Neural cell (in vitro differentiated cells): Measurements from ENCODE around the gene FAM83C. TPM values are rescaled to one million over a fixed set of nuclear protein-coding genes. Genes with fewer than 3 reads are reported as not detected.

Source experiments
- H2AFZ ChIP-seq: fragments of 200-600, 300-800 bp; sonication (generic), shearing (Covaris generic); 2 replicates; pipeline ENCODE4 v1.6.0; 2014; ENCODE audit warnings: low read depth, mild to moderate bottlenecking, antibody characterized with exemption, low read length, moderate library complexity
- H3F3A ChIP-seq: fragments of 200-600 bp; shearing (Covaris generic); 2 replicates; pipeline ENCODE4 v1.6.1; 2016; ENCODE audit warnings: mild to moderate bottlenecking, moderate library complexity, mixed read lengths, antibody characterized with exemption, low read length; ENCODE audit not compliant: insufficient read depth, poor library complexity, severe bottlenecking
- H3K27ac ChIP-seq: fragments of 200-600, 300-800 bp; sonication (generic), shearing (Covaris generic); 2 replicates; pipeline ENCODE4 v1.5.1; 2014; ENCODE audit warnings: mild to moderate bottlenecking, low read length, moderate library complexity
- H3K27me3 ChIP-seq: fragments of 300-800, 200-600 bp; sonication (generic), shearing (Covaris generic); 2 replicates; pipeline ENCODE4 v1.6.0; 2014; ENCODE audit warnings: mild to moderate bottlenecking, low read depth, low read length, moderate library complexity; ENCODE audit not compliant: insufficient read depth
- H3K36me3 ChIP-seq: fragments of 300-800, 200-600 bp; sonication (generic), shearing (Covaris generic); 2 replicates; pipeline ENCODE4 v1.5.1; 2014; ENCODE audit warnings: mild to moderate bottlenecking, antibody characterized with exemption, low read length, moderate library complexity; ENCODE audit not compliant: insufficient read depth
- H3K4me2 ChIP-seq: fragments of 300-800, 200-600 bp; sonication (generic), shearing (Covaris generic); 2 replicates; pipeline ENCODE4 v1.6.0; 2014; ENCODE audit warnings: mild to moderate bottlenecking, low read length
- H3K4me3 ChIP-seq: fragments of 300-800, 200-600 bp; sonication (generic), shearing (Covaris generic); 2 replicates; pipeline ENCODE4 v1.5.1; 2014; ENCODE audit warnings: mild to moderate bottlenecking, low read length, moderate library complexity
- H3K79me2 ChIP-seq: fragments of 200-600 bp; shearing (Covaris generic); replicated peaks from 2 replicates; pipeline ENCODE4 v1.6.0; 2014; ENCODE audit warnings: mild to moderate bottlenecking, low read length, moderate library complexity; ENCODE audit not compliant: insufficient read depth
- H3K9ac ChIP-seq: fragments of 300-800, 200-600 bp; sonication (generic), shearing (Covaris generic); 2 replicates; pipeline ENCODE4 v1.6.1; 2016; ENCODE audit warnings: mild to moderate bottlenecking, low read length, mixed read lengths
- H3K9me2 ChIP-seq: fragments of 200-600 bp; shearing (Covaris generic); 2 replicates; pipeline ENCODE4 v1.6.1; 2016; ENCODE audit warnings: mild to moderate bottlenecking, low read length, mixed read lengths; ENCODE audit not compliant: insufficient read depth
- H3K9me3 ChIP-seq: fragments of 200-600, 300-800 bp; sonication (generic), shearing (Covaris generic); 2 replicates; pipeline ENCODE4 v1.6.1; 2016; ENCODE audit warnings: mild to moderate bottlenecking, mixed run types, low read length, moderate library complexity, mixed read lengths
- H4K20me1 ChIP-seq: fragments of 200-600 bp; shearing (Covaris generic); 2 replicates; pipeline ENCODE4 v1.6.1; 2016; ENCODE audit warnings: mild to moderate bottlenecking, mixed run types; ENCODE audit not compliant: insufficient read depth
- CTCF ChIP-seq: fragments of 450-650 bp; IDR thresholded peaks from 2 replicates; pipeline ENCODE4 v1.5.1; 2014; ENCODE audit warnings: antibody characterized with exemption, mild to moderate bottlenecking, moderate library complexity; ENCODE audit not compliant: poor library complexity, severe bottlenecking
- EP300 ChIP-seq: fragments of 450-650 bp; conservative IDR thresholded peaks from 2 replicates; pipeline ENCODE4 v1.6.1; 2014; ENCODE audit warnings: antibody characterized with exemption, mild to moderate bottlenecking, moderate library complexity; ENCODE audit not compliant: poor library complexity, severe bottlenecking
- EZH2 ChIP-seq: fragments of 200-600, 300-800 bp; shearing (Covaris generic), sonication (generic); IDR thresholded peaks from 2 replicates; pipeline ENCODE4 v1.6.1; 2014; ENCODE audit warnings: antibody characterized with exemption, low read length, borderline replicate concordance, mild to moderate bottlenecking; ENCODE audit not compliant: insufficient read depth, poor library complexity, severe bottlenecking
- MXI1 ChIP-seq: fragments of 450-650 bp; conservative IDR thresholded peaks from 2 replicates; pipeline ENCODE4 v1.6.1; 2014; ENCODE audit warnings: antibody characterized with exemption, mild to moderate bottlenecking; ENCODE audit not compliant: poor library complexity, severe bottlenecking
- POLR2AphosphoS5 ChIP-seq: IDR thresholded peaks from 2 replicates; pipeline ENCODE4 v1.6.1; 2012
- RAD21 ChIP-seq: fragments of 450-650 bp; conservative IDR thresholded peaks from 2 replicates; pipeline ENCODE4 v1.6.1; 2014; ENCODE audit warnings: antibody characterized with exemption, mild to moderate bottlenecking, moderate library complexity
- REST ChIP-seq: IDR thresholded peaks from 2 replicates; pipeline ENCODE4 v1.6.1; 2012; ENCODE audit warnings: borderline replicate concordance
- SMC3 ChIP-seq: fragments of 450-650 bp; conservative IDR thresholded peaks from 2 replicates; pipeline ENCODE4 v1.6.1; 2014; ENCODE audit warnings: antibody characterized with exemption, mild to moderate bottlenecking, moderate library complexity; ENCODE audit not compliant: poor library complexity
- TAF1 ChIP-seq: IDR thresholded peaks from 2 replicates; pipeline ENCODE4 v1.6.1; 2012; ENCODE audit warnings: low read depth
- polyA plus RNA-seq: library from polyadenylated mRNA; depleted of rRNA; stranded (reverse); fragments of >200 nt; gene quantifications from 2 replicates; pipeline ENCODE4 v1.2.3, GENCODE V29; 2014

FAM83C gene
- polyA plus RNA-seq, 1 donor from 2014 or later: not detected

GRCh38 chr20:35339007-35339406 lies 46.8 kb upstream of the FAM83C start:
- Histone ChIP-seq H3K27me3 (no peaks in the 10 kb centered on the region), H3K9ac (no peak overlapping the region), H2AFZ (no peak overlapping the region), H3F3A (no peaks in the 10 kb centered on the region), H3K4me2 (no peak overlapping the region), H3K36me3 (no peaks in the 10 kb centered on the region), H3K9me3 (no peaks in the 10 kb centered on the region), H4K20me1 (no peaks in the 10 kb centered on the region), H3K27ac (no peak overlapping the region), H3K4me3 (no peak overlapping the region), H3K9me2 (no peaks in the 10 kb centered on the region), H3K79me2 (no peaks in the 10 kb centered on the region)
- TF ChIP-seq TAF1 (no peak), EP300 (no peak), SMC3 (no peak), POLR2AphosphoS5 (no peak), MXI1 (no peak), EZH2 (no peak), CTCF (no peak), REST (no peak)

- no peaks in the 10 kb centered on the region for H3F3A ChIP-seq
- no peaks in the 10 kb centered on the region for H3K9me2 ChIP-seq
- no peaks in the 10 kb centered on the region for H3K27me3 ChIP-seq
- H2AFZ ChIP-seq: no peak overlapping the region
- no peaks in the 10 kb centered on the region for H3K36me3 ChIP-seq
- H3K79me2 ChIP-seq: no peaks in the 10 kb centered on the region
- no peak overlapping the region for H3K27ac ChIP-seq
- H3K4me2 ChIP-seq: no peak overlapping the region
- no peaks in the 10 kb centered on the region for H4K20me1 ChIP-seq
- no peak overlapping the region for H3K9ac ChIP-seq
- no peaks in the 10 kb centered on the region for H3K9me3 ChIP-seq
- no peak for TF ChIP-seq TAF1
- no peak for TF ChIP-seq POLR2AphosphoS5
- TF ChIP-seq RAD21: no peak
- TF ChIP-seq CTCF: no peak
- no peak for TF ChIP-seq EP300
- no peak for TF ChIP-seq EZH2
- no peak for TF ChIP-seq REST
- TF ChIP-seq MXI1: no peak
- TF ChIP-seq SMC3: no peak
- no peak overlapping the region for H3K4me3 ChIP-seq
These were observed 42.3 kb upstream of the FAM83C start for GRCh38 chr20:35334311-35335101.
